K562 (cell line): ENCODE measurements around the gene IGF2BP1. TPM values are rescaled to one million over a fixed set of nuclear protein-coding genes. Genes with fewer than 3 reads are reported as not detected.
A peak's percentile ranks its signal among the peaks of the same experiment; 100 is the strongest.
"Not testable (repeated sequence)": the region's sequence is repeated elsewhere in the genome, so short reads cannot be mapped to it uniquely, and the experiment has no call there.

Experiments used
- ATAC-seq: fragments of 200-7000 bp; cut with Tn5 transposase; 3 replicates; pipeline ENCODE4 v1.9.1; 2020; ENCODE audit warnings: moderate library complexity
- BruUV-seq: library from RNA; stranded (reverse); fragments of 400-500 nt; replicated peaks from 2 replicates; lab custom pipeline; 2021; lab: Mats Ljungman, UMichigan
- CTCF ChIA-PET: fragments of 300-600 bp; formaldehyde crosslinking; extraction: SDS; loops from one replicate; lab custom pipeline; 2021; ENCODE audit warnings: low intra/inter-chr PET ratio; lab: Yijun Ruan, JAX
- POLR2A ChIA-PET: fragments of 300-600, 350-650 bp; sonication (Branson Sonifier 250); formaldehyde crosslinking; extraction: SDS; loops from one replicate; lab custom pipeline; 2021; ENCODE audit warnings: antibody characterized with exemption, inconsistent platforms; lab: Yijun Ruan, JAX
- DNase-seq, 4 experiments: peaks; one replicate each; pipeline versions ENCODE4 v3.0.0 to v3.0.0-alpha.2; 2011 to 2018; ENCODE audit warnings: low spot score in 3 of 4, mixed read lengths in 3 of 4; ENCODE audit errors: extremely low read depth in 1 of 4
- FAIRE-seq: peaks from 2 replicates; lab custom pipeline; 2011; peaks lifted over from hg19 to GRCh38; lab: Jason Lieb, UNC
- H2AFZ ChIP-seq: 2 replicates; pipeline ENCODE4 v1.6.0; 2011; ENCODE audit warnings: low read depth, low read length, control low read depth, inconsistent platforms
- H3K27ac ChIP-seq: fragments of 200-600 bp; 3 replicates; pipeline ENCODE4 v1.8.0; 2011; ENCODE audit warnings: low read depth, mild to moderate bottlenecking, control low read depth, inconsistent platforms, low read length, moderate library complexity, mixed read lengths; ENCODE audit errors: extremely low read depth
- H3K27me3 ChIP-seq, 2 experiments: fragments of 300-600 bp in 1 of 2; 2 replicates in 1 of 2; 3 replicates in 1 of 2; pipeline versions ENCODE4 v1.6.0 to v1.8.0; 2011; ENCODE audit warnings: inconsistent platforms in 2 of 2, low read length in 2 of 2, mild to moderate bottlenecking in 1 of 2, mixed read lengths in 1 of 2, moderate library complexity in 1 of 2; ENCODE audit not compliant: control insufficient read depth in 2 of 2, insufficient read depth in 2 of 2
- H3K36me3 ChIP-seq: fragments of 300-600 bp; 3 replicates; pipeline ENCODE4 v1.8.0; 2011; ENCODE audit warnings: mild to moderate bottlenecking, low read length, inconsistent platforms; ENCODE audit not compliant: control insufficient read depth, insufficient read depth
- H3K4me1 ChIP-seq, 2 experiments: fragments of 200-600 bp in 1 of 2; replicated peaks in 1 of 2; 2 replicates in 1 of 2; 3 replicates in 1 of 2; pipeline versions ENCODE4 v1.5.1 to v1.8.0; 2011; ENCODE audit warnings: inconsistent platforms in 2 of 2, low read length in 2 of 2, mild to moderate bottlenecking in 1 of 2, mixed read lengths in 1 of 2, moderate library complexity in 1 of 2; ENCODE audit not compliant: control insufficient read depth in 2 of 2, insufficient read depth in 2 of 2
- H3K4me2 ChIP-seq: 2 replicates; pipeline ENCODE4 v1.6.1; 2011; ENCODE audit warnings: low read length, control low read depth, inconsistent platforms, mixed read lengths; ENCODE audit not compliant: insufficient read depth
- H3K4me3 ChIP-seq: fragments of 200-600 bp; sonication (generic), shearing (Covaris generic); 2 replicates; pipeline ENCODE4 v1.5.1; 2016; ENCODE audit warnings: control low read depth, inconsistent platforms
- H3K79me2 ChIP-seq: fragments of 200-600 bp; 3 replicates; pipeline ENCODE4 v1.8.0; 2011; ENCODE audit warnings: low read length, inconsistent platforms; ENCODE audit not compliant: control insufficient read depth, insufficient read depth
- H3K9ac ChIP-seq, 2 experiments: 2 replicates each; pipeline versions ENCODE4 v1.6.0 to v1.6.1; 2011; ENCODE audit warnings: low read depth in 2 of 2, low read length in 2 of 2, control low read depth in 1 of 2, inconsistent platforms in 1 of 2, mild to moderate bottlenecking in 1 of 2, mixed read lengths in 1 of 2; ENCODE audit not compliant: insufficient read depth in 1 of 2
- H3K9me1 ChIP-seq: one replicate; pipeline ENCODE4 v1.6.0; 2011; ENCODE audit warnings: inconsistent platforms, mild to moderate bottlenecking, low read length, moderate library complexity; ENCODE audit not compliant: control insufficient read depth, insufficient read depth
- H3K9me3 ChIP-seq: replicated peaks from 2 replicates; pipeline ENCODE4 v1.5.1; 2011; ENCODE audit warnings: low read depth, low read length, inconsistent platforms; ENCODE audit not compliant: control insufficient read depth, insufficient read depth
- H4K20me1 ChIP-seq: replicated peaks from 2 replicates; pipeline ENCODE4 v1.6.1; 2011; ENCODE audit warnings: low read length, inconsistent platforms, mixed read lengths; ENCODE audit not compliant: control insufficient read depth, insufficient read depth
- C11orf30 ChIP-seq: fragments of 450-650 bp; IDR thresholded peaks from 2 replicates; pipeline ENCODE4 v1.6.1; 2016; ENCODE audit warnings: low read depth, mild to moderate bottlenecking
- ETV5 ChIP-seq: sonication (generic); formaldehyde crosslinking; IDR thresholded peaks from 2 replicates; pipeline ENCODE4 v1.4.0; 2020; ENCODE audit warnings: low read depth, mild to moderate bottlenecking, missing genetic modification reagents
- FOXM1 ChIP-seq, 2 experiments: fragments of 450-650 bp in 1 of 2; sonication (generic) in 1 of 2; formaldehyde crosslinking in 1 of 2; IDR thresholded peaks; 2 replicates each; pipeline versions ENCODE4 v1.6.1 to v1.9.0; 2017 to 2022; ENCODE audit warnings: low read depth in 2 of 2, mild to moderate bottlenecking in 2 of 2, missing genetic modification reagents in 1 of 2, moderate library complexity in 1 of 2
- KDM2B ChIP-seq: fragments of 250-450 bp; sonication (Bioruptor Pico); IDR thresholded peaks from 2 replicates; pipeline ENCODE4 v1.8.0; 2021; ENCODE audit warnings: mild to moderate bottlenecking, moderate library complexity
- KDM5B ChIP-seq: fragments of 200-600 bp; sonication (generic); IDR thresholded peaks from 2 replicates; pipeline ENCODE4 v1.6.1; 2012; ENCODE audit warnings: low read depth, mild to moderate bottlenecking, moderate library complexity, low read length, control low read depth, inconsistent platforms; ENCODE audit not compliant: insufficient replicate concordance
- MAFF ChIP-seq: IDR thresholded peaks from 2 replicates; pipeline ENCODE4 v1.6.1; 2012; ENCODE audit warnings: low read length, improper control_type of control experiment
- MAFG ChIP-seq: fragments of 450-650 bp; conservative IDR thresholded peaks from 2 replicates; pipeline ENCODE4 v1.6.1; 2016; ENCODE audit warnings: missing genetic modification characterization, missing compliant biosample characterization
- MAFK ChIP-seq: IDR thresholded peaks from 2 replicates; pipeline ENCODE4 v1.6.1; 2011; ENCODE audit warnings: low read length, improper control_type of control experiment
- NFE2 ChIP-seq: IDR thresholded peaks from 2 replicates; pipeline ENCODE4 v1.6.1; 2014; ENCODE audit warnings: antibody characterized with exemption, low read depth
- OTX1 ChIP-seq: fragments of 450-650 bp; formaldehyde crosslinking; IDR thresholded peaks from 2 replicates; pipeline ENCODE4 v1.4.0; 2022; ENCODE audit warnings: mild to moderate bottlenecking
- RBM22 ChIP-seq: fragments of 200-400 bp; formaldehyde crosslinking; IDR thresholded peaks from 2 replicates; pipeline ENCODE4 v1.6.1; 2018; ENCODE audit warnings: low read length, low read depth; ENCODE audit not compliant: poor library complexity, severe bottlenecking
- TFAM ChIP-seq: fragments of 250-450 bp; sonication (Bioruptor Pico); conservative IDR thresholded peaks from 2 replicates; pipeline ENCODE4 v1.5.0; 2021; ENCODE audit warnings: mild to moderate bottlenecking, moderate library complexity
- ZNF316 ChIP-seq: fragments of 450-650 bp; IDR thresholded peaks from 2 replicates; pipeline ENCODE4 v1.6.1; 2016
- WGBS: fragments of 100-300 bp; shearing (Covaris generic); methylation state at CpG from one replicate; pipeline ENCODE4 v1.1.6; 2016; ENCODE audit warnings: low coverage, mixed read lengths; ENCODE audit not compliant: insufficient coverage; ENCODE audit errors: missing lambda C conversion rate; 5-methylcytosine and 5-hydroxymethylcytosine counted together
- in situ Hi-C: fragments of 300-500 bp; cut with MboI; formaldehyde crosslinking; loops from 4 replicates; pipeline ENCODE4 v1.15.0; 2018; ENCODE audit warnings: inconsistent platforms, mixed read lengths
- intact Hi-C: fragments of 100-400 bp; cut with micrococcal nuclease; formaldehyde crosslinking; loops from 2 replicates; pipeline ENCODE4 v1.14.2; 2022
- polyA plus RNA-seq, 8 experiments: library from polyadenylated mRNA; depleted of rRNA in 4 of 8; stranded (reverse) in 5 of 8; unstranded in 3 of 8; fragments of >200 nt; fragmentation: Nextera tagmentation in 2 of 8; fragmentation: Illumina TruSeq in 1 of 8; extraction: Ambion mirVana in 2 of 8; extraction: Trizol in 1 of 8; gene quantifications; 2 replicates each; pipeline versions ENCODE4 v1.2.1 to v1.2.3, GENCODE V29; 2011 to 2014; ENCODE audit warnings: inconsistent platforms in 1 of 8, missing spikeins in 1 of 8
- total RNA-seq, 7 experiments: library from RNA; depleted of rRNA in 6 of 7; stranded (reverse); fragments of >200 nt in 6 of 7; fragmentation: Illumina TruSeq in 2 of 7; extraction: Trizol in 2 of 7; gene quantifications; 2 replicates each; pipeline versions ENCODE4 v1.2.1 to v1.2.3, GENCODE V29; 2011 to 2021; ENCODE audit warnings: low replicate concordance in 1 of 7

The IGF2BP1 gene
- total and polyA plus RNA-seq, 9 of the 15 experiments (the other 6 are each of a cell fraction or from before 2014, with no cell fraction given), result 13.0 to 318 (median 53.6) TPM

- in situ Hi-C loops (loop anchor here (10.0 to 25.0 kb wide), 2 partner anchors 224 to 351 kb away; partner anchors contain the start of gene TTLL6), intact Hi-C loops (loop anchor here (10.0 kb wide), 1 partner anchor 234 kb away; no protein-coding TSS in a partner anchor)
- no peak overlapping the region for H2AFZ ChIP-seq
- no peak for FAIRE-seq
- TF ChIP-seq TFAM (CRISPR knock-in tag), result no peak
- TF ChIP-seq OTX1, result no peak
- TF ChIP-seq ETV5 (CRISPR knock-in tag), result no peak
- peak; percentile 98 for TF ChIP-seq MAFF
- peak; percentile 95 for TF ChIP-seq C11orf30
- TF ChIP-seq FOXM1 (IDR thresholded peaks at IDR 0.05; ENCODE audit: low read depth), result no peak
- TF ChIP-seq FOXM1 (CRISPR knock-in tag; IDR thresholded peaks at IDR 0.05; ENCODE audit: low read depth), result no peak
- peak; percentile 95 for TF ChIP-seq MAFG
- TF ChIP-seq ZNF316, result peak; percentile 98
- peak; percentile 98 for TF ChIP-seq MAFK
- TF ChIP-seq KDM2B (CRISPR knock-in tag), result no peak
- TF ChIP-seq KDM5B, result no peak
- peak; percentile 33; the same call in 1 of the 2 replicates for TF ChIP-seq NFE2
- TF ChIP-seq RBM22, result peak; percentile 49
- POLR2A ChIA-PET, result interaction anchor here (0.6 kb wide), 1 partner anchor 343 kb away, joined by 3 read pairs; no protein-coding TSS in a partner anchor
- no peaks in the 10 kb centered on the region for H3K9me1 ChIP-seq
- no peak overlapping the region for H3K4me3 ChIP-seq
- no peaks in the 10 kb centered on the region for H3K27me3 ChIP-seq
- H3K9ac ChIP-seq, result no peak overlapping the region
- no peak overlapping the region for H3K27ac ChIP-seq
- peaks cover 2% of the 10 kb centered on the region; the same call in 1 of the 2 replicates for H4K20me1 ChIP-seq
- no peaks in the 10 kb centered on the region for H3K9me3 ChIP-seq
- 67% methylated on average over 1 of the region's 2 CpGs for WGBS
- H3K4me2 ChIP-seq, result no peak overlapping the region
- BruUV-seq, result no TSS peak
- DNase-seq, result no peak
- CTCF ChIA-PET, result interaction anchor here (0.6 kb wide), 1 partner anchor 421 kb away, joined by 3 read pairs; no protein-coding TSS in a partner anchor
- ATAC-seq, result no peak
- H3K79me2 ChIP-seq, result peaks cover 36% of the 10 kb centered on the region
- H3K4me1 ChIP-seq, result peaks cover 0 to 10% of the 10 kb centered on the region in 2 experiments; a peak in 2 of 5 replicates
- H3K36me3 ChIP-seq, result peaks cover 97% of the 10 kb centered on the region
Measured at GRCh38 chr17:49038544-49038943, 41.4 kb downstream of the IGF2BP1 start.

DNA sequence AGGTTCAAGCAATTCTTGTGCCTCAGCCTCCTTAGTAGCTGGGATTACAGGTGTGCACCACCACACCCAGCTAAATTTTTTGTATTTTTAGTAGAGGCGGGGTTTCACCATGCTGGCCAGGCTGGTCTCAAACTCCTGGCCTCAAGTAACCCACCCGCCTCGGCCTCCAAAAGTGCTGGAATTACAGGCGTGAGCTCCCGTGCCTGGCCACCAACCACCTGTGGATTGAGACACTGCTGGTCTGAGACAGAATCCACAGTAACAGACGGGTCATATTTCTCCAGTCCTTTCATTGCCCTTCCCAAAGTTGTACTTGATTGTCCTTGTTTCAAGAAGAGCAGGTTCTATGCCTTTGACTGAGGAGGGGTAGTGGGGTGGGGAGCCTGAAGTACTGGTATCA, 42.3 kb downstream of the IGF2BP1 start:
- peaks cover 97% of the 10 kb centered on the region for H3K36me3 ChIP-seq
- CTCF ChIA-PET, DNase-seq, ATAC-seq, BruUV-seq, H3K27ac ChIP-seq, H3K4me3 ChIP-seq, H4K20me1 ChIP-seq, H3K27me3 ChIP-seq, FAIRE-seq, H3K9me3 ChIP-seq, H2AFZ ChIP-seq, H3K9me1 ChIP-seq, H3K4me2 ChIP-seq, H3K9ac ChIP-seq: not testable (repeated sequence)
- in situ Hi-C loops, result loop anchor here (10.0 to 25.0 kb wide), 2 partner anchors 225 to 352 kb away; partner anchors contain the start of gene TTLL6
- 98% methylated on average over 6 of the region's 6 CpGs for WGBS
- peaks cover 0 to 10% of the 10 kb centered on the region in 2 experiments; a peak in 2 of 5 replicates for H3K4me1 ChIP-seq
- intact Hi-C loops, result loop anchor here (10.0 kb wide), 1 partner anchor 235 kb away; no protein-coding TSS in a partner anchor
- POLR2A ChIA-PET, result interaction anchor here (0.5 to 1.4 kb wide), 3 partner anchors 10 to 700 kb away, joined by 3 to 4 read pairs (median 3); no protein-coding TSS in a partner anchor
- H3K79me2 ChIP-seq, result peaks cover 29% of the 10 kb centered on the region
